GM23248 (cell line): ENCODE measurements around the gene SPC24. TPM values are rescaled to one million over a fixed set of nuclear protein-coding genes. Genes with fewer than 3 reads are reported as not detected.

Experiments used
- DNase-seq: peaks from one replicate; pipeline ENCODE4 v3.0.0-alpha.2; 2015
- H2AFZ ChIP-seq: fragments of 200-600 bp; sonication (generic); 2 replicates; pipeline ENCODE4 v1.6.1; 2016; ENCODE audit warnings: antibody characterized with exemption
- H3F3A ChIP-seq: fragments of 200-600 bp; sonication (generic); 2 replicates; pipeline ENCODE4 v1.6.1; 2016; ENCODE audit warnings: mild to moderate bottlenecking, antibody characterized with exemption, mixed run types; ENCODE audit not compliant: insufficient read depth
- H3K27ac ChIP-seq: fragments of 200-600 bp; sonication (generic); 2 replicates; pipeline ENCODE4 v1.5.1; 2016; ENCODE audit warnings: mild to moderate bottlenecking
- H3K27me3 ChIP-seq: fragments of 200-600 bp; sonication (generic); replicated peaks from 2 replicates; pipeline ENCODE4 v1.6.1; 2016; ENCODE audit warnings: mild to moderate bottlenecking; ENCODE audit not compliant: insufficient read depth
- H3K36me3 ChIP-seq: fragments of 200-600 bp; sonication (generic); 2 replicates; pipeline ENCODE4 v1.6.1; 2016; ENCODE audit warnings: low read depth, mild to moderate bottlenecking
- H3K4me1 ChIP-seq: fragments of 200-600 bp; sonication (generic); 2 replicates; pipeline ENCODE4 v1.6.1; 2016; ENCODE audit warnings: mild to moderate bottlenecking; ENCODE audit not compliant: insufficient read depth
- H3K4me2 ChIP-seq: fragments of 200-600 bp; sonication (generic); one replicate; pipeline ENCODE4 v1.6.1; 2016; ENCODE audit warnings: mild to moderate bottlenecking; ENCODE audit not compliant: unreplicated experiment
- H3K4me3 ChIP-seq: fragments of 200-600 bp; sonication (generic); 2 replicates; pipeline ENCODE4 v1.5.1; 2016; ENCODE audit warnings: mild to moderate bottlenecking
- H3K79me2 ChIP-seq: fragments of 200-600 bp; sonication (generic); 2 replicates; pipeline ENCODE4 v1.6.1; 2016; ENCODE audit warnings: mild to moderate bottlenecking; ENCODE audit not compliant: insufficient read depth
- H3K9ac ChIP-seq: fragments of 200-600 bp; sonication (generic); 2 replicates; pipeline ENCODE4 v1.6.1; 2016; ENCODE audit warnings: mild to moderate bottlenecking
- H3K9me2 ChIP-seq: fragments of 200-600 bp; sonication (generic); 2 replicates; pipeline ENCODE4 v1.6.1; 2016; ENCODE audit warnings: mixed run types, mild to moderate bottlenecking, moderate library complexity; ENCODE audit not compliant: insufficient read depth
- H3K9me3 ChIP-seq: fragments of 200-600 bp; sonication (generic); one replicate; pipeline ENCODE4 v1.6.1; 2017; ENCODE audit warnings: low read depth
- H4K20me1 ChIP-seq: fragments of 200-600 bp; sonication (generic); 2 replicates; pipeline ENCODE4 v1.6.0; 2016; ENCODE audit not compliant: insufficient read depth
- EZH2 ChIP-seq: fragments of 200-600 bp; sonication (generic); IDR thresholded peaks from 2 replicates; pipeline ENCODE4 v1.6.1; 2018; ENCODE audit warnings: antibody characterized with exemption, mild to moderate bottlenecking; ENCODE audit not compliant: insufficient read depth, poor library complexity, severe bottlenecking
- EZH2phosphoT487 ChIP-seq: fragments of 200-600 bp; sonication (generic); IDR thresholded peaks from 2 replicates; pipeline ENCODE4 v1.6.1; 2018; ENCODE audit warnings: antibody characterized with exemption, moderate library complexity, mild to moderate bottlenecking, low read depth; ENCODE audit not compliant: insufficient read depth
- WGBS, 2 experiments: methylation state at CpG; one replicate each; pipeline ENCODE4 v1.1.6; 2015 to 2017; ENCODE audit warnings: low lambda C conversion rate in 2 of 2, low coverage in 1 of 2; ENCODE audit errors: missing lambda C conversion rate in 2 of 2; 5-methylcytosine and 5-hydroxymethylcytosine counted together
- in situ Hi-C: fragments of 300-500 bp; cut with MboI; formaldehyde crosslinking; loops from 2 replicates; pipeline ENCODE4 v1.15.0; 2020
- polyA plus RNA-seq: library from polyadenylated mRNA; unstranded; fragments of >200 nt; fragmentation: Nextera tagmentation; extraction: Ambion mirVana; gene quantifications from 2 replicates; pipeline ENCODE4 v1.2.1, GENCODE V29; 2016
- total RNA-seq: library from RNA; depleted of rRNA; stranded (reverse); fragments of >200 nt; shearing (Covaris generic); gene quantifications from 2 replicates; pipeline ENCODE4 v1.2.3, GENCODE V29; 2014

Gene SPC24
- total and polyA plus RNA-seq, 2 experiments from 2014 or later, result 14.8 to 19.8 TPM

GRCh38 chr19:11171144-11171543 lies 15.6 kb upstream of the SPC24 start:
- Histone ChIP-seq H3K4me3 (no peak overlapping the region), H3K36me3 (peaks cover 29% of the 10 kb centered on the region; the same call in 1 of the 2 replicates), H3K27ac (peak overlapping the region; percentile 99), H3K9me2 (no peaks in the 10 kb centered on the region), H3K79me2 (no peaks in the 10 kb centered on the region), H3K27me3 (no peaks in the 10 kb centered on the region), H3K9ac (0 out of 2 replicates have a peak overlapping the region, but pooled peaks have one; percentile 2), H3K9me3 (no peaks in the 10 kb centered on the region), H2AFZ (no peak overlapping the region), H3K4me1 (peaks cover 40% of the 10 kb centered on the region), H4K20me1 (no peaks in the 10 kb centered on the region), H3K4me2 (no peak overlapping the region), H3F3A (peaks cover 48% of the 10 kb centered on the region)
- in situ Hi-C loops, result no loop called here
- 52 to 54% methylated on average over 5 of the region's 5 CpGs for WGBS, 2 experiments
- DNase-seq, result no peak
- no peak for TF ChIP-seq EZH2
- TF ChIP-seq EZH2phosphoT487, result no peak

GRCh38 chr19:11169896-11170678 lies 14.5 kb upstream of the SPC24 start:
- in situ Hi-C loops, result no loop called here
- 81 to 84% methylated on average over 31 of the region's 31 CpGs for WGBS, 2 experiments
- H3K27me3 ChIP-seq, result no peaks in the 10 kb centered on the region
- H3K9ac ChIP-seq, result 0 out of 2 replicates have a peak overlapping the region, but pooled peaks have one; percentile 2
- H4K20me1 ChIP-seq, result no peaks in the 10 kb centered on the region
- H3K9me2 ChIP-seq, result no peaks in the 10 kb centered on the region
- H3K4me2 ChIP-seq, result no peak overlapping the region
- H2AFZ ChIP-seq, result no peak overlapping the region
- DNase-seq, result peak; percentile 68
- H3K9me3 ChIP-seq, result no peaks in the 10 kb centered on the region
- H3K4me3 ChIP-seq, result no peak overlapping the region
- H3K36me3 ChIP-seq, result peaks cover 23% of the 10 kb centered on the region; the same call in 1 of the 2 replicates
- peaks cover 59% of the 10 kb centered on the region for H3F3A ChIP-seq
- no peaks in the 10 kb centered on the region for H3K79me2 ChIP-seq
- peak overlapping the region; percentile 99 for H3K27ac ChIP-seq
- peaks cover 51% of the 10 kb centered on the region for H3K4me1 ChIP-seq
- no peak for TF ChIP-seq EZH2
- no peak for TF ChIP-seq EZH2phosphoT487

- Histone ChIP-seq H3K4me2 (peak overlapping the region; percentile 56), H3F3A (peaks cover 72% of the 10 kb centered on the region), H3K27me3 (no peaks in the 10 kb centered on the region), H4K20me1 (no peaks in the 10 kb centered on the region), H3K36me3 (peaks cover 14% of the 10 kb centered on the region; the same call in 1 of the 2 replicates), H3K27ac (peak overlapping the region; percentile 99), H3K9me3 (no peaks in the 10 kb centered on the region), H3K9ac (peak overlapping the region; percentile 77), H3K4me1 (peaks cover 63% of the 10 kb centered on the region), H3K9me2 (no peaks in the 10 kb centered on the region), H3K4me3 (no peak overlapping the region), H3K79me2 (no peaks in the 10 kb centered on the region), H2AFZ (no peak overlapping the region)
- DNase-seq, result peak; percentile 97
- no peak for TF ChIP-seq EZH2phosphoT487
- no peak for TF ChIP-seq EZH2
- in situ Hi-C loops, result no loop called here
- 6 to 7% methylated on average over 7 of the region's 7 CpGs for WGBS, 2 experiments
Observed at GRCh38 chr19:11168568-11168967, 13.0 kb upstream of the SPC24 start.

- Histone ChIP-seq H3F3A (peaks cover 72% of the 10 kb centered on the region), H3K27me3 (no peaks in the 10 kb centered on the region), H4K20me1 (no peaks in the 10 kb centered on the region), H3K9me2 (no peaks in the 10 kb centered on the region), H3K4me3 (peak overlapping the region; percentile 46), H3K9me3 (no peaks in the 10 kb centered on the region), H3K4me1 (peaks cover 63% of the 10 kb centered on the region), H2AFZ (peak overlapping the region; percentile 6; the same call in 1 of the 2 replicates), H3K36me3 (peaks cover 11% of the 10 kb centered on the region; the same call in 1 of the 2 replicates), H3K27ac (peak overlapping the region; percentile 99), H3K4me2 (peak overlapping the region; percentile 60), H3K79me2 (no peaks in the 10 kb centered on the region), H3K9ac (peak overlapping the region; percentile 84)
- TF ChIP-seq EZH2, result no peak
- TF ChIP-seq EZH2phosphoT487, result no peak
- in situ Hi-C loops, result no loop called here
- DNase-seq, result peak; percentile 87
- 9 to 11% methylated on average over 21 to 26 of the region's 26 CpGs for WGBS, 2 experiments
Observed at GRCh38 chr19:11166281-11167142, 10.9 kb upstream of the SPC24 start.
